ENCODE results near the gene PBX1. TPM values are rescaled to one million over a fixed set of nuclear protein-coding genes. Genes with fewer than 3 reads are reported as not detected.

PBX1 gene
- total and polyA plus RNA-seq, 2 of the 4 experiments (the other 2 are of a cell fraction), result 13.9 to 17.9 TPM

- peak overlapping the region; percentile 31; the same call in 1 of the 2 replicates for H3K14ac ChIP-seq (replicated peaks; ENCODE audit: low read depth, low read length)
- no peak for DNase-seq
- in situ Hi-C loops (cut with MboI; ENCODE audit: low sequenced_read_pairs) (no loop called here), intact Hi-C loops (cut with micrococcal nuclease) (loop anchor here (2.0 to 10.0 kb wide), 2 partner anchors 13 to 473 kb away; no protein-coding TSS in a partner anchor), dilution Hi-C loops (cut with HindIII; ENCODE audit: low sequenced_read_pairs, unreplicated experiment) (no loop called here)
- no peak overlapping the region for H3K23ac ChIP-seq (ENCODE audit: low read depth, low read length)
- peak overlapping the region in 1 of 2 experiments; percentile 13; a peak in 1 of 4 replicates for H4K8ac ChIP-seq (ENCODE audit: low read depth in 2 of 2, low read length in 2 of 2)
- peaks cover 5% of the 10 kb centered on the region; the same call in 1 of the 2 replicates for H3K36me3 ChIP-seq (ENCODE audit: control insufficient read depth, insufficient read depth, low read length)
- no peaks in the 10 kb centered on the region for H3K9me3 ChIP-seq (ENCODE audit: control insufficient read depth, insufficient read depth, low read length)
- H3K79me1 ChIP-seq (ENCODE audit: low read depth in 1 of 2, low read length in 2 of 2), result peaks cover 3 to 12% of the 10 kb centered on the region in 2 experiments; a peak in 3 of 4 replicates
- peak; percentile 6 for ATAC-seq (ENCODE audit: low read depth)
- no TSS peak for BruUV-seq (replicated peaks)
- H2BK5ac ChIP-seq (ENCODE audit: low read depth, low read length, poor library complexity, severe bottlenecking), result no peak overlapping the region
- H3K56ac ChIP-seq (ENCODE audit: extremely low read depth, insufficient read depth, low read length), result no peak overlapping the region
- peak overlapping the region; percentile 54 for H3K9ac ChIP-seq (ENCODE audit: low read depth, low read length)
- peaks cover 12% of the 10 kb centered on the region for H3K4me1 ChIP-seq (ENCODE audit: control insufficient read depth, insufficient read depth, low read length)
- no CpG with 5 or more reads among the region's 4 CpGs for WGBS, 2 experiments (ENCODE audit: extremely low coverage in 2 of 2, insufficient read length in 1 of 2)
- TF ChIP-seq CTCF (conservative IDR thresholded peaks at IDR 0.05; ENCODE audit: low read depth, low read length) (no peak), BHLHE40 (IDR thresholded peaks at IDR 0.05; ENCODE audit: low read depth, low read length) (no peak), ELK1 (IDR thresholded peaks at IDR 0.05; ENCODE audit: borderline replicate concordance, low read depth, low read length) (no peak), CHD1 (IDR thresholded peaks at IDR 0.05; ENCODE audit: low read depth, low read length) (no peak), MAFK (IDR thresholded peaks at IDR 0.05; ENCODE audit: low read depth, low read length) (no peak), MAZ (IDR thresholded peaks at IDR 0.05; ENCODE audit: borderline replicate concordance, low read depth, low read length) (no peak), SMC3 (IDR thresholded peaks at IDR 0.05; ENCODE audit: low read depth, low read length) (no peak), RFX5 (IDR thresholded peaks at IDR 0.05; ENCODE audit: low read depth, low read length) (no peak), MXI1 (IDR thresholded peaks at IDR 0.05; ENCODE audit: borderline replicate concordance, low read depth, low read length) (no peak), CEBPB (IDR thresholded peaks at IDR 0.05; ENCODE audit: low read depth, low read length) (no peak), RCOR1 (IDR thresholded peaks at IDR 0.05; ENCODE audit: insufficient replicate concordance, low read length) (no peak), FOS (IDR thresholded peaks at IDR 0.05; ENCODE audit: low read depth, low read length) (no peak)
- H3K4me3 ChIP-seq (ENCODE audit: insufficient read depth, low read depth, low read length), result no peak overlapping the region
- peak overlapping the region; percentile 48; the same call in 1 of the 2 replicates for H2BK20ac ChIP-seq (ENCODE audit: low read depth, low read length)
- ChIA-PET POLR2A (ENCODE audit: unreplicated experiment) (interaction anchor here (1.1 kb wide), 1 partner anchor 43 kb away, joined by 5 read pairs; the partner anchor contains the start of gene PBX1), CTCF (interaction anchor here (0.8 to 1.7 kb wide), 5 partner anchors 29 to 186 kb away, joined by 3 to 6 read pairs (median 4); no protein-coding TSS in a partner anchor)
- peak overlapping the region; percentile 10; the same call in 1 of the 3 replicates for H2BK15ac ChIP-seq (ENCODE audit: low read depth, low read length)
- H2AFZ ChIP-seq (replicated peaks; ENCODE audit: low read length, poor library complexity), result peak overlapping the region; percentile 3
- H3K4ac ChIP-seq (ENCODE audit: low read depth, low read length), result no peak overlapping the region
- peak overlapping the region; percentile 78 for H4K91ac ChIP-seq (ENCODE audit: insufficient read depth, low read depth, low read length)
- no peaks in the 10 kb centered on the region for H3K27me3 ChIP-seq (ENCODE audit: control insufficient read depth, insufficient read depth, low read length)
- no peak overlapping the region for H2AK9ac ChIP-seq (replicated peaks; ENCODE audit: low read depth, low read length, poor library complexity)
- peak overlapping the region; percentile 74 for H3K27ac ChIP-seq (ENCODE audit: insufficient read depth, low read length)
- no peaks in the 10 kb centered on the region for H4K20me1 ChIP-seq (ENCODE audit: insufficient read depth, low read length)
- no peak overlapping the region for H4K5ac ChIP-seq (ENCODE audit: low read depth, low read length)
- peak overlapping the region; percentile 50 for H3K4me2 ChIP-seq (ENCODE audit: low read depth, low read length)
- peak overlapping the region; percentile 57; the same call in 1 of the 2 replicates for H2BK120ac ChIP-seq (ENCODE audit: low read depth, low read length)
- peak overlapping the region; percentile 38; the same call in 1 of the 2 replicates for H2AK5ac ChIP-seq (ENCODE audit: low read depth, low read length)
- H3K18ac ChIP-seq (ENCODE audit: low read depth, low read length), result no peak overlapping the region; the same call in 1 of the 2 replicates
- H3K9me1 ChIP-seq (ENCODE audit: insufficient read depth, low read length), result peaks cover 3% of the 10 kb centered on the region
These were observed 43.1 kb downstream of the PBX1 start for GRCh38 chr1:164602101-164602422.
